IMR-90 (cell line): Measurements from ENCODE around the gene RPL4. TPM values are rescaled to one million over a fixed set of nuclear protein-coding genes. Genes with fewer than 3 reads are reported as not detected.

Experiments used
- ATAC-seq: fragments of 200-7000 bp; cut with Tn5 transposase; 2 replicates; pipeline ENCODE4 v1.9.1; 2020; ENCODE audit warnings: low read depth, mild to moderate bottlenecking, moderate library complexity
- BruUV-seq: library from RNA; stranded (reverse); fragments of 400-500 nt; replicated peaks from 2 replicates; lab custom pipeline; 2021; lab: Mats Ljungman, UMichigan
- CTCF ChIA-PET: fragments of 300-600 bp; formaldehyde crosslinking; extraction: SDS; loops from one replicate; lab custom pipeline; 2021; ENCODE audit warnings: antibody characterized with exemption; lab: Yijun Ruan, JAX
- POLR2A ChIA-PET: fragments of 300-600 bp; sonication (Branson Sonifier 250); formaldehyde crosslinking; loops from one replicate; lab custom pipeline; 2022; ENCODE audit warnings: antibody characterized with exemption; ENCODE audit not compliant: unreplicated experiment; lab: Charles Lee
- DNase-seq: peaks from one replicate; pipeline ENCODE4 v3.0.0; 2013
- H2AFZ ChIP-seq: replicated peaks from 2 replicates; pipeline ENCODE3; 2013; ENCODE audit warnings: low read length, mild to moderate bottlenecking; ENCODE audit not compliant: poor library complexity
- H2AK5ac ChIP-seq: 2 replicates; pipeline ENCODE4 v1.6.1; 2013; ENCODE audit warnings: low read depth, low read length, inconsistent platforms
- H2AK9ac ChIP-seq: replicated peaks from 2 replicates; pipeline ENCODE3; 2013; ENCODE audit warnings: mild to moderate bottlenecking, low read depth, low read length, moderate library complexity; ENCODE audit not compliant: poor library complexity
- H2BK120ac ChIP-seq: 2 replicates; pipeline ENCODE4 v1.6.1; 2013; ENCODE audit warnings: low read depth, low read length, inconsistent platforms
- H2BK15ac ChIP-seq: 3 replicates; pipeline ENCODE4 v1.6.1; 2013; ENCODE audit warnings: low read depth, low read length, inconsistent platforms
- H2BK20ac ChIP-seq: 2 replicates; pipeline ENCODE4 v1.6.1; 2013; ENCODE audit warnings: low read depth, mild to moderate bottlenecking, inconsistent platforms, low read length, moderate library complexity
- H2BK5ac ChIP-seq: 2 replicates; pipeline ENCODE4 v1.6.1; 2013; ENCODE audit warnings: mild to moderate bottlenecking, low read depth, low read length, inconsistent platforms; ENCODE audit not compliant: poor library complexity, severe bottlenecking
- H3K14ac ChIP-seq: replicated peaks from 2 replicates; pipeline ENCODE4 v1.6.1; 2013; ENCODE audit warnings: low read depth, low read length, inconsistent platforms
- H3K18ac ChIP-seq: 2 replicates; pipeline ENCODE4 v1.6.1; 2013; ENCODE audit warnings: low read depth, low read length, control low read depth
- H3K23ac ChIP-seq: 2 replicates; pipeline ENCODE4 v1.6.1; 2013; ENCODE audit warnings: low read depth, low read length, inconsistent platforms
- H3K27ac ChIP-seq: 2 replicates; pipeline ENCODE4 v1.5.1; 2013; ENCODE audit warnings: mild to moderate bottlenecking, control low read depth, low read length; ENCODE audit not compliant: insufficient read depth
- H3K27me3 ChIP-seq: 2 replicates; pipeline ENCODE4 v1.6.1; 2013; ENCODE audit warnings: low read length; ENCODE audit not compliant: control insufficient read depth, insufficient read depth
- H3K36me3 ChIP-seq: 2 replicates; pipeline ENCODE4 v1.6.1; 2013; ENCODE audit warnings: low read length, mixed read lengths; ENCODE audit not compliant: control insufficient read depth, insufficient read depth
- H3K4ac ChIP-seq: 2 replicates; pipeline ENCODE4 v1.6.1; 2013; ENCODE audit warnings: low read depth, low read length, inconsistent platforms
- H3K4me1 ChIP-seq: 2 replicates; pipeline ENCODE4 v1.6.1; 2013; ENCODE audit warnings: low read length, mixed read lengths; ENCODE audit not compliant: control insufficient read depth, insufficient read depth
- H3K4me2 ChIP-seq: 2 replicates; pipeline ENCODE4 v1.6.1; 2013; ENCODE audit warnings: low read depth, mild to moderate bottlenecking, control low read depth, low read length, moderate library complexity
- H3K4me3 ChIP-seq: 2 replicates; pipeline ENCODE4 v1.5.1; 2013; ENCODE audit warnings: low read depth, mild to moderate bottlenecking, control low read depth, low read length, moderate library complexity; ENCODE audit not compliant: insufficient read depth
- H3K56ac ChIP-seq: 2 replicates; pipeline ENCODE4 v1.6.1; 2013; ENCODE audit warnings: low read length, inconsistent platforms; ENCODE audit not compliant: insufficient read depth; ENCODE audit errors: extremely low read depth
- H3K79me1 ChIP-seq, 2 experiments: 2 replicates each; pipeline ENCODE4 v1.6.1; 2013; ENCODE audit warnings: low read length in 2 of 2, inconsistent platforms in 1 of 2, low read depth in 1 of 2
- H3K9ac ChIP-seq: 2 replicates; pipeline ENCODE4 v1.6.1; 2013; ENCODE audit warnings: low read depth, low read length, control low read depth
- H3K9me1 ChIP-seq: 2 replicates; pipeline ENCODE4 v1.6.1; 2013; ENCODE audit warnings: low read length, inconsistent platforms; ENCODE audit not compliant: insufficient read depth
- H3K9me3 ChIP-seq: 2 replicates; pipeline ENCODE4 v1.6.1; 2013; ENCODE audit warnings: low read length; ENCODE audit not compliant: control insufficient read depth, insufficient read depth
- H4K20me1 ChIP-seq: 2 replicates; pipeline ENCODE4 v1.6.1; 2013; ENCODE audit warnings: low read length, inconsistent platforms; ENCODE audit not compliant: insufficient read depth
- H4K5ac ChIP-seq: 2 replicates; pipeline ENCODE4 v1.6.1; 2013; ENCODE audit warnings: mild to moderate bottlenecking, low read depth, low read length, control low read depth
- H4K8ac ChIP-seq, 2 experiments: 2 replicates each; pipeline ENCODE4 v1.6.1; 2013; ENCODE audit warnings: low read depth in 2 of 2, low read length in 2 of 2, control low read depth in 1 of 2, inconsistent platforms in 1 of 2
- H4K91ac ChIP-seq: 2 replicates; pipeline ENCODE4 v1.6.1; 2013; ENCODE audit warnings: low read depth, low read length, inconsistent platforms; ENCODE audit not compliant: insufficient read depth
- BHLHE40 ChIP-seq: fragments of 150-350 bp; IDR thresholded peaks from 2 replicates; pipeline ENCODE4 v1.6.1; 2016; ENCODE audit warnings: mild to moderate bottlenecking, low read depth, low read length
- CEBPB ChIP-seq: IDR thresholded peaks from 2 replicates; pipeline ENCODE4 v1.6.1; 2012; ENCODE audit warnings: low read depth, low read length, improper control_type of control experiment
- CHD1 ChIP-seq: IDR thresholded peaks from 2 replicates; pipeline ENCODE4 v1.6.1; 2012; ENCODE audit warnings: low read depth, low read length, improper control_type of control experiment
- CTCF ChIP-seq: conservative IDR thresholded peaks from 2 replicates; pipeline ENCODE4 v1.5.1; 2012; ENCODE audit warnings: mild to moderate bottlenecking, low read depth, low read length, improper control_type of control experiment
- ELK1 ChIP-seq: fragments of 150-350 bp; IDR thresholded peaks from 2 replicates; pipeline ENCODE4 v1.6.1; 2016; ENCODE audit warnings: low read depth, mild to moderate bottlenecking, low read length, moderate library complexity, borderline replicate concordance
- FOS ChIP-seq: fragments of 150-350 bp; IDR thresholded peaks from 2 replicates; pipeline ENCODE4 v1.6.1; 2016; ENCODE audit warnings: low read depth, low read length
- MAFK ChIP-seq: IDR thresholded peaks from 2 replicates; pipeline ENCODE4 v1.6.1; 2012; ENCODE audit warnings: low read depth, low read length, improper control_type of control experiment
- MAZ ChIP-seq: IDR thresholded peaks from 2 replicates; pipeline ENCODE4 v1.6.1; 2012; ENCODE audit warnings: low read depth, mild to moderate bottlenecking, low read length, improper control_type of control experiment, moderate library complexity, borderline replicate concordance
- MXI1 ChIP-seq: IDR thresholded peaks from 2 replicates; pipeline ENCODE4 v1.6.1; 2012; ENCODE audit warnings: low read depth, mild to moderate bottlenecking, low read length, moderate library complexity, borderline replicate concordance
- NFE2L2 ChIP-seq: fragments of 150-350 bp; IDR thresholded peaks from 2 replicates; pipeline ENCODE4 v1.6.1; 2016; ENCODE audit warnings: low read depth, mild to moderate bottlenecking, low read length
- POLR2A ChIP-seq: IDR thresholded peaks from 2 replicates; pipeline ENCODE4 v1.6.1; 2012; ENCODE audit warnings: mild to moderate bottlenecking, low read depth, low read length
- RAD21 ChIP-seq: IDR thresholded peaks from 2 replicates; pipeline ENCODE4 v1.6.1; 2012; ENCODE audit warnings: low read length, improper control_type of control experiment
- RCOR1 ChIP-seq: IDR thresholded peaks from 2 replicates; pipeline ENCODE4 v1.6.1; 2012; ENCODE audit warnings: mild to moderate bottlenecking, low read length, improper control_type of control experiment; ENCODE audit not compliant: insufficient replicate concordance
- RFX5 ChIP-seq: IDR thresholded peaks from 2 replicates; pipeline ENCODE4 v1.8.0; 2012; ENCODE audit warnings: low read depth, mild to moderate bottlenecking, low read length, moderate library complexity
- SMC3 ChIP-seq: fragments of 150-350 bp; IDR thresholded peaks from 2 replicates; pipeline ENCODE4 v1.6.1; 2016; ENCODE audit warnings: low read depth, mild to moderate bottlenecking, antibody characterized with exemption, low read length, moderate library complexity
- USF2 ChIP-seq: fragments of 150-350 bp; IDR thresholded peaks from 2 replicates; pipeline ENCODE4 v1.6.1; 2017; ENCODE audit warnings: mild to moderate bottlenecking, antibody characterized with exemption, low read length, low read depth
- WGBS, 2 experiments: methylation state at CpG; one replicate each; pipeline versions ENCODE4 v1.1.5 to v1.1.7; 2013; ENCODE audit warnings: missing lambda C conversion rate in 2 of 2; ENCODE audit not compliant: insufficient read length in 1 of 2; ENCODE audit errors: extremely low coverage in 2 of 2; 5-methylcytosine and 5-hydroxymethylcytosine counted together
- dilution Hi-C: fragments of 300-500 bp; cut with HindIII; formaldehyde crosslinking; loops from one replicate; pipeline ENCODE4 v1.14.3; 2018; ENCODE audit warnings: low sequenced_read_pairs; ENCODE audit not compliant: unreplicated experiment
- in situ Hi-C: fragments of 300-500 bp; cut with MboI; formaldehyde crosslinking; loops from 3 replicates; pipeline ENCODE4 v1.14.3; 2019; ENCODE audit warnings: low sequenced_read_pairs, inconsistent platforms, mixed read lengths
- intact Hi-C: fragments of 100-400 bp; cut with micrococcal nuclease; formaldehyde crosslinking; loops from 2 replicates; pipeline ENCODE4 v1.10.0; 2022
- polyA plus RNA-seq, 3 experiments: library from polyadenylated mRNA; depleted of rRNA; stranded (reverse); fragments of >200 nt; gene quantifications; 2 replicates each; pipeline ENCODE4 v1.2.3, GENCODE V29; 2012; ENCODE audit warnings: low replicate concordance in 1 of 3
- total RNA-seq: library from RNA; depleted of rRNA; stranded (reverse); fragments of >200 nt; gene quantifications from 2 replicates; pipeline ENCODE4 v1.2.3, GENCODE V29; 2012

The RPL4 gene
- total and polyA plus RNA-seq, 2 of the 4 experiments (the other 2 are of a cell fraction) = 4,083 to 13,244 TPM

GRCh38 chr15:66523926-66524325 lies 19.3 kb upstream of the RPL4 start:
- no peaks in the 10 kb centered on the region for H4K20me1 ChIP-seq
- TF ChIP-seq CTCF (no peak), RCOR1 (no peak), POLR2A (no peak), MAZ (no peak), SMC3 (no peak), MAFK (no peak), FOS (no peak), ELK1 (no peak), NFE2L2 (no peak), CHD1 (no peak), MXI1 (no peak), BHLHE40 (no peak), USF2 (no peak), RFX5 (no peak), CEBPB (no peak), RAD21 (no peak)
- H3K9me3 ChIP-seq = no peaks in the 10 kb centered on the region
- H3K23ac ChIP-seq = no peak overlapping the region
- H4K5ac ChIP-seq = no peak overlapping the region
- intact Hi-C loops = no loop called here
- peaks cover 0 to 3% of the 10 kb centered on the region in 2 experiments; a peak in 2 of 4 replicates for H3K79me1 ChIP-seq
- H3K27ac ChIP-seq = no peak overlapping the region
- no peak overlapping the region for H3K4me2 ChIP-seq
- H3K4me3 ChIP-seq = no peak overlapping the region
- H3K9me1 ChIP-seq = no peaks in the 10 kb centered on the region
- no CpG with 5 or more reads among the region's 3 CpGs for WGBS, 2 experiments
- dilution Hi-C loops = no loop called here
- ATAC-seq (no peak), DNase-seq (no peak)
- in situ Hi-C loops = no loop called here
- H3K9ac ChIP-seq = no peak overlapping the region
- H2AK9ac ChIP-seq = no peak overlapping the region
- H2BK20ac ChIP-seq = no peak overlapping the region
- H2BK15ac ChIP-seq = no peak overlapping the region
- no peak overlapping the region for H3K4ac ChIP-seq
- H4K91ac ChIP-seq = no peak overlapping the region
- H3K18ac ChIP-seq = no peak overlapping the region
- H3K27me3 ChIP-seq = no peaks in the 10 kb centered on the region
- no peak overlapping the region for H2BK120ac ChIP-seq
- H2AK5ac ChIP-seq = no peak overlapping the region
- BruUV-seq = no TSS peak
- CTCF ChIA-PET = interaction anchor here (0.6 kb wide), 1 partner anchor 29 kb away, joined by 4 read pairs; no protein-coding TSS in a partner anchor
- no peak overlapping the region for H3K14ac ChIP-seq
- H2AFZ ChIP-seq = no peak overlapping the region
- H2BK5ac ChIP-seq = no peak overlapping the region
- no peaks in the 10 kb centered on the region for H3K4me1 ChIP-seq
- POLR2A ChIA-PET = no interaction called here
- no peak overlapping the region for H3K56ac ChIP-seq
- H3K36me3 ChIP-seq = peaks cover 5% of the 10 kb centered on the region
- no peak overlapping the region for H4K8ac ChIP-seq
